SK-N-SH (cell line): ENCODE measurements around the gene AKAP9.
"Not testable (repeated sequence)": the region's sequence is repeated elsewhere in the genome, so short reads cannot be mapped to it uniquely, and the experiment has no call there.

Experiments
- FOSL2 ChIP-seq: IDR thresholded peaks from 2 replicates; pipeline ENCODE4 v1.4.0; 2012; ENCODE audit warnings: low read depth, mild to moderate bottlenecking, moderate library complexity, borderline replicate concordance
- MXI1 ChIP-seq: IDR thresholded peaks from 2 replicates; pipeline ENCODE4 v1.6.1; 2012; ENCODE audit warnings: mild to moderate bottlenecking, low read depth, low read length, improper control_type of control experiment
- RCOR1 ChIP-seq: fragments of 150-350 bp; IDR thresholded peaks from 2 replicates; pipeline ENCODE4 v1.6.1; 2017; ENCODE audit warnings: antibody characterized with exemption, low read length
- TF ChIP-seq, protein P1 (sequence below): IDR thresholded peaks from 2 replicates; pipeline ENCODE4 v1.6.1; 2012; ENCODE audit warnings: mild to moderate bottlenecking, low read depth, low read length, moderate library complexity

DNA sequence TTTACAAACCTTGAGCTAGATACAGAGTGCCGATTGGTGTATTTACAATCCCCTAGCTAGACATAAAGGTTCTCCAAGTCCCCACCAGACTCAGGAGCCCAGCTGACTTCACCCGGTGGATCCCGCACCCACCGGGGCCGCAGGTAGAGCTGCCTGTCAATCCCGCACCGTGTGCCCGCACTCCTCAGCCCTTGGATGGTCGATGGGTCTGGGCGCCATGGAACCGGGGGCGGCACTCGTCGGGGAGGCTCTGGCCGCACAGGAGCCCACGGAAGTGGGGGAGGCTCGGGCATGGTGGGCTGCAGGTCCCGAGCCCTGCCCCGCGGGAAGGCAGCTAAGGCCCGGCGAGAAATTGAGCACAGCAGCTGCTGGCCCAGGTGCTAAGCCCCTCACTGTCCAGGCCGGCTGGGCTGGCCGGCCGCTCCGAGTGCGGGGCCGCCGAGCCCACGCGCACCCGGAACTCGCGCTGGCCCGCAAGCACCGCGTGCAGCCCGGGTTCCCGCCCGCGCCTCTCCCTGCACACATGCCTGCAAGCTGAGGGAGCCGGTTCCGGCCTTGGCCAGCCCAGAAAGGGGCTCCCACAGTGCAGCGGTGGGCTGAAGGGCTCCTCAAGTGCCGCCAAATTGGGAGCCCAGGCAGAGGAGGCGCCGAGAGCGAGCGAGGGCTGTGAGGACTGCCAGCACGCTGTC lies 202.7 kb downstream of the AKAP9 start:
- TF ChIP-seq, protein P1, sequence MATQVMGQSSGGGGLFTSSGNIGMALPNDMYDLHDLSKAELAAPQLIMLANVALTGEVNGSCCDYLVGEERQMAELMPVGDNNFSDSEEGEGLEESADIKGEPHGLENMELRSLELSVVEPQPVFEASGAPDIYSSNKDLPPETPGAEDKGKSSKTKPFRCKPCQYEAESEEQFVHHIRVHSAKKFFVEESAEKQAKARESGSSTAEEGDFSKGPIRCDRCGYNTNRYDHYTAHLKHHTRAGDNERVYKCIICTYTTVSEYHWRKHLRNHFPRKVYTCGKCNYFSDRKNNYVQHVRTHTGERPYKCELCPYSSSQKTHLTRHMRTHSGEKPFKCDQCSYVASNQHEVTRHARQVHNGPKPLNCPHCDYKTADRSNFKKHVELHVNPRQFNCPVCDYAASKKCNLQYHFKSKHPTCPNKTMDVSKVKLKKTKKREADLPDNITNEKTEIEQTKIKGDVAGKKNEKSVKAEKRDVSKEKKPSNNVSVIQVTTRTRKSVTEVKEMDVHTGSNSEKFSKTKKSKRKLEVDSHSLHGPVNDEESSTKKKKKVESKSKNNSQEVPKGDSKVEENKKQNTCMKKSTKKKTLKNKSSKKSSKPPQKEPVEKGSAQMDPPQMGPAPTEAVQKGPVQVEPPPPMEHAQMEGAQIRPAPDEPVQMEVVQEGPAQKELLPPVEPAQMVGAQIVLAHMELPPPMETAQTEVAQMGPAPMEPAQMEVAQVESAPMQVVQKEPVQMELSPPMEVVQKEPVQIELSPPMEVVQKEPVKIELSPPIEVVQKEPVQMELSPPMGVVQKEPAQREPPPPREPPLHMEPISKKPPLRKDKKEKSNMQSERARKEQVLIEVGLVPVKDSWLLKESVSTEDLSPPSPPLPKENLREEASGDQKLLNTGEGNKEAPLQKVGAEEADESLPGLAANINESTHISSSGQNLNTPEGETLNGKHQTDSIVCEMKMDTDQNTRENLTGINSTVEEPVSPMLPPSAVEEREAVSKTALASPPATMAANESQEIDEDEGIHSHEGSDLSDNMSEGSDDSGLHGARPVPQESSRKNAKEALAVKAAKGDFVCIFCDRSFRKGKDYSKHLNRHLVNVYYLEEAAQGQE = not testable (repeated sequence)
- not testable (repeated sequence) for TF ChIP-seq RCOR1, MXI1, FOSL2
